ES-I3 (cell line): Measurements from ENCODE around the gene LACTB.
A peak's percentile ranks its signal among the peaks of the same experiment; 100 is the strongest.

Experiments
- H3K36me3 ChIP-seq: 2 replicates; pipeline ENCODE4 v1.6.1; 2013; ENCODE audit warnings: mild to moderate bottlenecking, low read length, control low read depth, moderate library complexity; ENCODE audit not compliant: insufficient read depth
- H3K4me1 ChIP-seq: 2 replicates; pipeline ENCODE4 v1.6.1; 2013; ENCODE audit warnings: mild to moderate bottlenecking, control low read depth, low read length; ENCODE audit not compliant: insufficient read depth
- H3K9ac ChIP-seq: 2 replicates; pipeline ENCODE4 v1.6.1; 2013; ENCODE audit warnings: low read depth, mild to moderate bottlenecking, low read length, moderate library complexity
- H3K9me3 ChIP-seq: 2 replicates; pipeline ENCODE4 v1.6.1; 2013; ENCODE audit warnings: mild to moderate bottlenecking, low read length, moderate library complexity; ENCODE audit not compliant: control insufficient read depth, insufficient read depth

The LACTB gene

GRCh38 chr15:63121382-63122001 lies at the start of gene LACTB:
Gene LACTB (plus strand): TSS chr15:63121861. CDS start chr15:63121872, 11 bp downstream.
- no peaks in the 10 kb centered on the region for H3K36me3 ChIP-seq
- peaks cover 3% of the 10 kb centered on the region; the same call in 1 of the 2 replicates for H3K4me1 ChIP-seq
- H3K9ac ChIP-seq, result peak within 1 kb of the TSS; percentile 95
- H3K9me3 ChIP-seq, result peaks cover 6% of the 10 kb centered on the region; the same call in 1 of the 2 replicates

- H3K36me3 ChIP-seq, result peaks cover 14% of the 10 kb centered on the region
- peaks cover 27% of the 10 kb centered on the region for H3K4me1 ChIP-seq
- no peaks in the 10 kb centered on the region for H3K9me3 ChIP-seq
- H3K9ac ChIP-seq, result no peak overlapping the region
Observed at GRCh38 chr15:63072023-63072650, 49.5 kb upstream of the LACTB start.

- Histone ChIP-seq H3K9me3 (no peaks in the 10 kb centered on the region), H3K9ac (no peak overlapping the region), H3K36me3 (peaks cover 7% of the 10 kb centered on the region), H3K4me1 (peaks cover 35% of the 10 kb centered on the region)
Observed at GRCh38 chr15:63072809-63073277, 48.8 kb upstream of the LACTB start.

GRCh38 chr15:63073497-63074172 lies 48.0 kb upstream of the LACTB start:
- Histone ChIP-seq H3K9me3 (no peaks in the 10 kb centered on the region), H3K9ac (no peak overlapping the region), H3K4me1 (peaks cover 42% of the 10 kb centered on the region), H3K36me3 (no peaks in the 10 kb centered on the region; the same call in 1 of the 2 replicates)

- 0 out of 2 replicates have a peak overlapping the region, but pooled peaks have one; percentile 1 for H3K9ac ChIP-seq
- H3K9me3 ChIP-seq, result no peaks in the 10 kb centered on the region
- peaks cover 48% of the 10 kb centered on the region for H3K4me1 ChIP-seq
- H3K36me3 ChIP-seq, result no peaks in the 10 kb centered on the region
Observed at GRCh38 chr15:63075015-63075983, 46.4 kb upstream of the LACTB start.

GRCh38 chr15:63075984-63076713 lies 45.5 kb upstream of the LACTB start:
- H3K9ac ChIP-seq, result 0 out of 2 replicates have a peak overlapping the region, but pooled peaks have one; percentile 1
- peaks cover 56% of the 10 kb centered on the region for H3K4me1 ChIP-seq
- H3K9me3 ChIP-seq, result no peaks in the 10 kb centered on the region
- H3K36me3 ChIP-seq, result no peaks in the 10 kb centered on the region

GRCh38 chr15:63076714-63077046 lies 45.0 kb upstream of the LACTB start:
- Histone ChIP-seq H3K4me1 (peaks cover 60% of the 10 kb centered on the region), H3K36me3 (no peaks in the 10 kb centered on the region), H3K9me3 (no peaks in the 10 kb centered on the region), H3K9ac (peak overlapping the region; percentile 4; the same call in 1 of the 2 replicates)

- Histone ChIP-seq H3K36me3 (no peaks in the 10 kb centered on the region), H3K9ac (peak overlapping the region; percentile 3; the same call in 1 of the 2 replicates), H3K4me1 (peaks cover 73% of the 10 kb centered on the region), H3K9me3 (no peaks in the 10 kb centered on the region)
Observed at GRCh38 chr15:63077952-63078351, 43.7 kb upstream of the LACTB start.

GRCh38 chr15:63079947-63080626 lies 41.6 kb upstream of the LACTB start:
- Histone ChIP-seq H3K9me3 (no peaks in the 10 kb centered on the region), H3K4me1 (peaks cover 69% of the 10 kb centered on the region), H3K36me3 (no peaks in the 10 kb centered on the region), H3K9ac (peak overlapping the region; percentile 1; the same call in 1 of the 2 replicates)

GRCh38 chr15:63080634-63081250 lies 40.9 kb upstream of the LACTB start:
- no peaks in the 10 kb centered on the region for H3K36me3 ChIP-seq
- H3K4me1 ChIP-seq, result peaks cover 63% of the 10 kb centered on the region
- H3K9me3 ChIP-seq, result no peaks in the 10 kb centered on the region
- no peak overlapping the region for H3K9ac ChIP-seq

GRCh38 chr15:63082366-63082765 lies 39.3 kb upstream of the LACTB start:
- H3K4me1 ChIP-seq, result peaks cover 56% of the 10 kb centered on the region
- H3K9ac ChIP-seq, result no peak overlapping the region

GRCh38 chr15:63083044-63083443 lies 38.6 kb upstream of the LACTB start:
- Histone ChIP-seq H3K9ac (no peak overlapping the region), H3K36me3 (no peaks in the 10 kb centered on the region), H3K4me1 (peaks cover 51% of the 10 kb centered on the region), H3K9me3 (no peaks in the 10 kb centered on the region)

More at GRCh38 chr15:63082366-63082765, 39.3 kb upstream of the LACTB start:
- Histone ChIP-seq H3K36me3 (no peaks in the 10 kb centered on the region), H3K9me3 (no peaks in the 10 kb centered on the region)
